HG02678 (cell line): ENCODE data around the gene HSH2D.
"Not testable (repeated sequence)": the region's sequence is repeated elsewhere in the genome, so short reads cannot be mapped to it uniquely, and the experiment has no call there.

Experiments used
- ATAC-seq: cut with Tn5 transposase; IDR thresholded peaks from one replicate; pipeline ENCODE4 v1.9.1; 2021; ENCODE audit warnings: mild to moderate bottlenecking, moderate library complexity; ENCODE audit not compliant: unreplicated experiment

HSH2D gene, protein sequence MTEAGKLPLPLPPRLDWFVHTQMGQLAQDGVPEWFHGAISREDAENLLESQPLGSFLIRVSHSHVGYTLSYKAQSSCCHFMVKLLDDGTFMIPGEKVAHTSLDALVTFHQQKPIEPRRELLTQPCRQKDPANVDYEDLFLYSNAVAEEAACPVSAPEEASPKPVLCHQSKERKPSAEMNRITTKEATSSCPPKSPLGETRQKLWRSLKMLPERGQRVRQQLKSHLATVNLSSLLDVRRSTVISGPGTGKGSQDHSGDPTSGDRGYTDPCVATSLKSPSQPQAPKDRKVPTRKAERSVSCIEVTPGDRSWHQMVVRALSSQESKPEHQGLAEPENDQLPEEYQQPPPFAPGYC

DNA sequence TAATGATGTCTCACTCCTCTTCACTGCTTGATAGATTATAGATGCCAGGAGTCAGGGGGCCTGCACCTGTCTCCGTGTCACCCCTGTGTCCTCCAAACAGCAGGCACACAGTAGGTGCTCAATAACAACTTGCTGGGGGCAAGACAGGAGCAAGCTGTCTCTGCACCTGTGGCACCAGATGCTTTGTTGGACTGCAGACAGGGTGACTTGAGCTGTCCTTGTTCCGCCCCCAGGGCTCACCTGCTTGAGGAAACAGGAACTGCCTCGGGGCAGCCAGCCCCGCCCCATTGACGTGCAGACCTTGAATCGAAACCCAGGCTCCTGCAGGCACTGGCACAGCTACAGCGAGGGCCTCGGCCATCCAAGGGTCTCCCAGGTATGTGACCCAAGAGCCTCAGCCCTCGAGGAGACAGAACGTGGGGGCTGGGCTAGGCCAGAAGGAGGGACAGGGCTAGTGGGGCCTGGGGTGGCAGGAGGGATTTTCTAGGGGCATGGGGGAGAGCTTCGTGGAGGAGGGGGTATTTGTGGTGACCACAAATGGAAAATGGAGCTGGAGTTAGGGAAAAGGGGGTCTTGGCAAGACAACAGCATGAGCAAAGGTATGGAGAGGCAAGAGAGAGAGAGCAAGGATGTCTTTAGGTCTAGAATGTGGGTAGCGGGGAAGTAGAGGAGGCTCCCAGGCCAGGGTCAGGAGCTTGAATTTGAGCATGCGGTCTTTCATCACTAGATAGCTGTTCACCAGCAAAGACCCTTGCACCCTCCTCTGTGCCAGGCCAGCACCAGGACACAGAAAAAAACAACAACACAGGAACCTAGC is at the start of gene HSH2D:
Gene HSH2D (plus strand): TSS at position 287 of the 817 bp plus-strand sequence. CDS start 5,066 bp downstream, outside the sequence.
- ATAC-seq, result peak; percentile 63

DNA sequence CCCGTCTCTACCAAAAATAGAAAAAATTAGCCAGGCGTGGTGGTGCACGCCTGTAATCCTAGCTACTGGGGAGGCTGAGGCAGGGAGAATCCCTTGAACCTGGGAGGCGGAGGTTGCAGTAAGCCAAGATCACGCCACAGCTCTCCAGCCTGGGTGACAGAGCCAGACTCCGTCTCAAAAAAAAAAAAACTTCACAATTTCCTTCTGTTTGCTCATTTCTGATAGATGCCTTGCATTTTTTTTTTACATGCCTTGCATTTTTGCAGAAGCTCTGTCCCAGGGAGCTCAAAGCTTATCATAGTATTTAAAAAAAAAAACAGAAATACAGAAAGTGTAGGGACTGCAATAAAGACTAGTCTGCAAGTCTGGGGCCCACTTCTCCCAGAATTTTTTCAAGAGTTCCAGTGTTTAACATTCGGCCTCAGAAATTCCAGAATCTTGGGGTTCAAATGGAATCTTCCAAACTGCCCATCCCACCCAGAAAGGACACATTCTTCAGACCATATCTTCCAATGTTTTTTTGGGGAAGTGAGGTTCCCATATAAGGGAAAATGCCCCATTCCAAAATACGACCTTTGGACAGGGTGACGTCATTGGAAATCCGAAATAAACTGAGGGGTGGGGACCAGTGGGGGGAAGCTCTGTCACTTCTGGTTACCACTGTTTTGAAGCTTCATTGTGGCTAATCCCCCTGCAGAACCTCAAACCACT is 49.0 kb upstream of the HSH2D start:
- no peak for ATAC-seq

DNA sequence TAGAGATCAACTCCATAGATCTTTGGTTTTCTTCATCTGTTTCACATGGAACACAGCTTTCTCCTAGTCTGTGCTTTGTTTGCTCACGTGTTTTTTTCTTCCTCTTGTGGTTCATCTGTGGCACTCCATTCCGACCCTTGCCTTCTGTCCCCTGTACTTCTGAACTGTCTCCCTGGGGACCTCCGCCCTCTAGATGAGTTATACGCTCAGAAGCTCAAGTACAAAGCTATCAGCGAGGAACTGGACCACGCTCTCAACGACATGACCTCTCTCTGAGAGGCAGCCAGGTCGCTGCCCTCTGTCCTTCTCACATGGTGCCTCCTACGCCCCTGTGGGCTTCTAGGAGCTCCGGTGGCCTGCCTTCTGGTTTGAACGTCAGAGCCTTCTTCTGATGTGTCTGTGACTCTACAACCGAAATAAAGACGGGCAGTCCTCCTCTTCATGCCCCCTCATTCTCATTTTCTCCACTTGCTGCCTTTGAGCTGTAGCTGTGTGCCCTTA is 48.4 kb upstream of the HSH2D start:
- no peak for ATAC-seq

DNA sequence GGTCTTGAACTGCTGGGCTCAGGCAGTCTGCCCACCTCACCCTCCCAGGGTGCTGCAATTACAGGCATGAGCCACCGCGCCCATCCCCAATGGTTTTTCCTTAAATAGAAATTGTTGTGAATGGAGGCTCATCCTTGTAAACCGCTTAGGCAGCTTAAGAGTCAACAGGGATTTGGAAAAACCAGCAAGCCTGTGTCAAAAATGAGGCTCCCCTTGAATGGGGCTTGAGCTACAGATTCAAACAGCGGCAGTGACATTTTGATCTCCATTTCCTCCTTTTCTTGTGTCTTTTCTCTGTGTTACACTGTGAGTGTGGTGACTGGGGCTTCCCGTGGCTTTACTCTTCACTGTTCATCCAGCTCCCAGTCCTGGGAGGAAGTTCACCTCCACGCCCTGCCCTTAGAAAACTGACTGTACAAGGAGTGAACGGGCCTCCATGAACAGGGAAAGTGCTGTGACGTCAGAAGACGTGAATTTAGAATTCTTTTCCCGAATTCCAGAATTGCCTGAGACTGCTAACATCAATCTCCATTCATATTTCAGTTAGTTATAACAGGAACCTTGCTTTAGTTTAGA is 47.1 kb upstream of the HSH2D start:
- no peak for ATAC-seq

DNA sequence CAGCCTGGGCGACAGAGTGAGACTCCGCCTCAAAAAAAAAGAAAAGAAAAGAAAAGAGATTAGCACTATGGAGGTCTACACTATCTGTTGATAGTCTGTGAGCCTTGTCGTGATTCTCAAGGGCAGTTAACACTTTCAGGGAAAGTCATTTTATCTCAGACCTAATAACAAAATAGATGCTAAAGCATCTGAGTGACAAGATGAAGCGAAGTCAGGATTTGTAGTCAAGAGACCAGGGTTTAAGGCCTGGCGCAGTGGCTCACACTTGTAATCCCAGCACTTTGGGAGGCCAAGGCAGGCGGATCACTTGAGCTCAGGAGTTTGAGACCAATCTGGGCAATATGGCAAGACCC is 45.1 kb upstream of the HSH2D start:
- ATAC-seq, result no peak

DNA sequence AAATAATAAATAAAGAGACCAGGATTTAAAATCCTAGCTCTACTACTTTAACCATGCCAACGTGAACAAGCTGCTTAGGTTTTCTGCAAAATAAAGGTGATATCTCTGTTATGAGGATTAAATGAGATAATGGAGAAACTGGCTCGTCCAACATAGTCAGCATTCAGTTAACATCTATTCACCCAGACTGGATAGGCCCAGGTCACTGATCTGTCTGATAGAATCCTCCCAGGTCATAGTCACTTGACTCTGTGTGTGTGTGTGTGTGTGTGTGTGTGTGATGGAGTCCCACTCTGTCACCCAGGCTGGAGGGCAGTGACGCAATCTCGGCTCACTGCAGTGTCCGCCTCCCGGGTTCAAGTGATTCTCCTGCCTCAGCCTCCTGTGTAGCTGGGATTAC is 44.7 kb upstream of the HSH2D start:
- no peak for ATAC-seq

DNA sequence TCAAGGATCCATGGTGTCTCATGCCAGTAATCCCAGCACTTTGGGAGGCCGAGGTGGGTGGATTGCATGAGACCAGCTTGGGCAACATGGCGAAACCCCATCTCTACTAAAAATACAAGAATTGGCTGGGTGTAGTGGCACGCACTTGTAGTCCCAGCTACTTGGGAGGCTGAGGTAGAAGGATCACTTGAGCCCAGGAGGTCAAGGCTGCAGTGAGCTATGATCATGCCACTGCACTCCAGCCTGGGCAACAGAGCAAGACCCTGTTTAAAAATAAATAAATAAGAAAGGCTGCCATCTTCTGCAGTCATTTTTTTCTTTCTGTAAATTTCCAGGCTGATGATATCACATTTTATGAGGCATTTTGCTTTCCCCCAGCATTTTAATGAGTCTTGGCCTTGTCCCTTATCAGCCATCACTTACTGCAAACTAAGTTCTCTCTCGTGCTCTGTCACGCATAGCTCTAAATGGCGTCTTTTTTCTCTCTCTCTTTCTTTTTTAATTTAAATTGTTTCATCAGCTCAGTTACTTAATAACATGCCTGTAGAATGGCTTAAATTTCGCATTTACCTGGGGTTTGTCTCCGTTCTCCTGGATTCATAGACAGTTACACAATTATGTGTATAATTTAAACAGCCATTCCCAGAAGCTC is 44.0 kb upstream of the HSH2D start:
- ATAC-seq, result not testable (repeated sequence)

DNA sequence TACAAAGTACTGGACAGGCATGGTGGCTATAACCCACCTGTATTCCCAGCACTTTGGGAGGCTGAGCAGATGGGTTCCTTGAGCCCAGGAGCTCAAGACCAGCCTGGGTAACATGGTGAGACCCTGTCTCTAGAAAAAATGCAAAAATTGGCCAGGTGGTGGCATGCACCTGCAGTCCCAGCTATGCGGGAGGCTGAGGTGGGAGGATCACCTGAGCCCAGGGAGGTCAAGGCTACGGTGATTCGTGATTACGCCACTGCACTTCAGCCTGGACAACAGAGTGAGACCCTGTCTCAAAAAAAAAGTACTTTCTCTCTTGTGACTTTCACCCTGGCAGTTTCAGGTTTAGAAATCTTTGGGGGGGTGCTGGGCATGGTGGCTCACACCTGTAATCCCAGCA is 43.0 kb upstream of the HSH2D start:
- no peak for ATAC-seq

DNA sequence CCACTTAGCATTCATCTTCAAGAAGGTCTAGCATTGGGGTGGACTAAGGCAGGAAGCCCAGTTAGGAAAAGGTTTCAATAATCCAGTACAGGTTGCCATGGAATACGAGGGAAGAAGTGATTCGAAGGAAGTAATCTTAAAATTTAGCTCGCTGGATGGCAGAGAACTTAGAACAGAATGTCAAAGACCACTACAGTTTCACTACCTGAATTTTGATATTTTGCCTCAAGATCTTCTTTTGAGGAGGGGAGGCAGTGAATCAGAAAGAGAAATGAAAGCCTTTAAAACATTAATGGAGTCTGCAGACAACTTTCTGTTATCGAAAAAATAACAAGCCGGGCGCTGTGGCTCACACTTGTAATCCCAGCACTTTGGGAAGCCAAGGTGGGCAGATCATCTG is 38.8 kb upstream of the HSH2D start:
- no peak for ATAC-seq

DNA sequence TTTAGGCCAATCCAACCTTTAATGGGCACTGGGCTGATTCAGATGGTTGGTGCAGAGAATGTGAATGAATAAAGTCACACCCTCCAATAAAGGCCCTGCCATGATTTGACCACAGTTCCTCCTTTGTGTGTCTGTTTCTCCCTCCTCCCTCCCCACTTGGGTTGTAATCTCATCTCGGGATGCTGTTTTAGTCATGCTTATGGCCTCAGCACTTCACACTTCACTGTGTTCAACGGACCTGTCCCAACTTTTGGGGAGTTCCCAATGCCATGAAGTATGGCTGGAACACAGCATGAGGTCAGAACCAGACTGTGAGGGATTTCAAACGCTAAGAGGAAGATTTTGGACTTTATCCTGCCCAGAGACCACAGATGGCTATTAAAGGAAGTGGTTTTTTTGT is 37.4 kb upstream of the HSH2D start:
- ATAC-seq, result no peak

DNA sequence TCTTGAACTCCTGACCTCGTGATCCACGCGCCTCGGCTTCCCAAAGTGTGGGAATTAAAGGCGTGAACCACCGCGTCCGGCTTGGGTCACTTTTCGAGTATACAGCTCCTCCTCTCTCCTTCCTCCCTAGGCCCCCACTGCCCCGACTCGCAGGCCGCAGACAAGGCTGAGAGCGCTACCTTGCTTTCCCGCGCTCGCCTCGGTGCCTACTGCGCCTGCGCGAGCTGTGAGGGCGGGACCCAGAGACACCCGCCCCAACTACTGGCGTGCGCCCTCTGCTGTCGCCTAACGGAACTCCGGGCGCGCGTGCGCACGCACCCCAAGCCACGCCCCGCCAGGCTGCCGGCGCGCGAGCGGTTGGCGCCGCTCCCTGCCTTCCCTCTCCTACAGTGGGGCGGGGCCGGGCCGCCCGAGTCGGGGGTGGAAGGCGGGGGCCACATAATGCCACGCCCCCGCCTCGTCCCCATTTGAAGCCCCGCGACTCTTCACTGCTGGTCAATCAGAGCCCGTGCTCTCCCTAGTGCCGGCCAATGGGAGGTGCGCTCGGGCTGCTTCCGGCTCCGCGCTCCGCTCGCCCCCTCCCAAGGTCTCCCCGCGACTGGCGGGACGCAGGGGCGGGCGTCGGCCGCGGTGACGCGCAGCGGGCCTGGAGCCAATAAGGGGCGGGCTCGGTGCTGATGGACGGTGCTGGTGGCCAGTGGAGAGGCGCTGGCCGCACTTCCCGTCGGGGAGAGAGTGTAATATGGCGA is 32.2 kb upstream of the HSH2D start, which contains the start of gene RAB8A:
Gene RAB8A (plus strand): TSS at position 730 of the 749 bp plus-strand sequence. CDS start 13 bp downstream, at position 743.
- peak; percentile 93 for ATAC-seq

DNA sequence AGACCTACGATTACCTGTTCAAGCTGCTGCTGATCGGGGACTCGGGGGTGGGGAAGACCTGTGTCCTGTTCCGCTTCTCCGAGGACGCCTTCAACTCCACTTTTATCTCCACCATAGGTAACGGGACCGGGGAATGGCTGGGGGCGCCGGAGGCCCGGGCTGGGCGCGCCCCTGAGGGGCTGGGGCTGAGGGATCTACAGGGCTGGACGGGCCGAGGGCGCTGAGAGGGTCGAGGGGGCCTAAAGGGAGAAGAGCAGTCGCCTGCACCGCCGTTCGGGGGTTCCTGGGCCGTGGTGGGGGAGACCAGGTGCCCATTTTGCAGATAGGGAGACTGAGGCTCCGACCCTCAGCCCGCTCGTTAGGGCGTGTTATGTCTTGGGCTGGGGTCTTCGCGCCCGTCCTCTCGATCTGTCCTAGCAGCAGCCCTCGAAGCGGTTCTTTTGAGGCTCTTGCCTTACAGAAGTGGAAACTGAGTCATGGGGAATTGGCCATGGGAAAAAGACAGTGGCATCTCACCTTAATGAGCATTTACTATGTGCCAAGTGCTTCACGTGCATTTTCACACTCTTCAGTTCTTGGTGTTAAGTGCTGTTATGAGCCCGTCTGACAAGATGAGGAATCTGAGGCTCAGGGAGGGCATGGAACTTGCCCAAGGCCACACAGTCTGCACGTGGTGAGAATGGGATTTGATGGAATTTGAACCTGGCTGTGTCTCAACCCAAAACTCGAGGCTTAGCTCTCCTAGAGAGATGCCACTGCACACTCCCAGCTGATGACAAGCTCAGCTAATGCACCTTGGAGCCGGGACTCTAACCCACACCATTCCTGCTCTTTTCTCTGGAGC is 31.4 kb upstream of the HSH2D start:
- ATAC-seq, result no peak

DNA sequence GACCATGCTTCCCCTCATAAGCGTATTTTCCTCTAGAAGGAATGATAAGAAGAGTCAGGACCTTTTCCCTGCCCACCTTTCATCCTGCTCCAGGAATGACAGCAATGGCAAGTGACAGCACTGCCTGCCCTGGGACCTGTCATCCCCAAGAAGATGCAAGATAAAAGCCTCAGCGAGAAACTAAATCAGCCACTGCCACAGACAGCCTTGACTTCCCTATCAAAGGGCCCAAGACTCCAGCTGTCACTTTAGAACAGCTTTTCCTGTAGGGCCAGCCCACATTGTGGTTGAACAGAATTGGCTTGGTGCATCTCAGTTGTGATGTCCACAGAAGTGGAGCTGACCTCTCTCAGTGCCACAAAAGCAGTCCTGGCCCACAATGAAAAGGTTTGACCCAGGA is 30.7 kb upstream of the HSH2D start:
- no peak for ATAC-seq

DNA sequence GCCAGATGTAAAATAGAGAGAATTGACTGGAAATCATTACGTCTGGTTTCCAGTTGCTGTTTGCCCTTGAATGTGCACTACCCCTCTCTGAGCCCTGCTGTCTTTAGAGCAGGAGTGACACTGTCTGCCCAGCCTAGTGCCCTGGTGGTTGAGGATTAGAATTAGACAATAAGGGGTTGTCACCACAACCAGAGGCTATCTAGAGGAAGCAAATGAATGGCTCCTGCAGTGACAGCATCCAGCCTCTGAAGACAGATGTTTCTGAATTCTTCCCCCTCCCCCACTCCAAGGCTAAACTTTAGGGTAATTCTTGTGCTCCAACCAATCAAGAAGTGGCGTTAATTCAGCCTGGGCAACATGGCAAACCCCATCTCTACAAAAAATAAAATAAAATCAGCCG is 29.8 kb upstream of the HSH2D start:
- ATAC-seq, result no peak

DNA sequence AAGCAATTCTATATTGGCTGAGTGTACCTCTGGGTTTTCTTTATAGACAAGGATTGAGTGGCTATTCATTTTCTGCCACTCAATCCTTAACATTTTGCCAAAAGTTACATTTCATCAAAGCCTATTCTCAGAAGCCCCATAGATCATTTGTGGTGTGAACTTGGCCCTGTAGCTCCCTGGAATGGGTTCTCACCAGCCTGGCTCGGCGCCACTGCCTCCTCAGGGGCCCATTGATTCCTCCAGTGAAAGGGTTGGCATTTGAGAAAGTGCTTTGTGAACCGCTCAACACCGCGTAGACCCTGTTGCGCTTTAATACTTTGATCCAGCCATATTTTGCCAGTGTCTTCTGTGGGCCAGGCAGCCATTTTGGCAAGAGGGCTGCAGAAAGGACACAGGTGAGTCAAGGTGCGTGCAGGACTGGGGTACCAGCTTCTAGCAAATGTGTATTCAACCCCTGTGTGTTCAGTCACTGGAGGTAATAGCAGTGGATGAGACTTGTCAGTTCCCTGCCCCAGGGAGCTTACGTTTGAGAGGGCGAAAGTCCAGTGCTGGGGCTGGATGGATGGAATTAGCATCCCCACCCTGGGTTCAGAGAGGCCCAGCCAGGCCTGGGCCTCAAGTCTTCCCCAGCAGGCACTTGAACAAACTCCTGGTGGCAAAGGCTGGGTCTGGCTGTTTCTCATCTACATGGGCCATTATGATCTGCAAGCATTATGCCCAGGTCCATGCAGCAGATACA is 28.0 kb upstream of the HSH2D start:
- no peak for ATAC-seq

DNA sequence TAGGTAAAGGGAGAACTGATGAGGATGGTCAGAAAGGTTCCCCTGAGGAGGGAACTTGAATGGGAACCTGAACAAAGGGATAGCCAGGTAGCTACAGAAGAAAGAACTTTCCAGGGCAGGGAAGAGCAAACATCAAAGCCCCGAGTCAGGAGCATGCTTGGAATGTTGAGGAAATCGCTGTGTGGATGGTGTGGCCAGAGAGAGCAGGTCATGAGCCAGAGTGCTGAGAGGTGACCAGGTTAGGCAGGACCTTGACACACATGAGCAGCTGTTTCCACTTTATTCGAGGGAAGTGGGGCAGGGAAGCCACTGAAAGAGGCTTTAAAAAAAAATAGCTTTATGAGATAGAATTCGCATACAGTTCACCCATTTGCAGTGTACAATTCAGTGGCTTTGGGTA is 27.4 kb upstream of the HSH2D start:
- ATAC-seq, result no peak

DNA sequence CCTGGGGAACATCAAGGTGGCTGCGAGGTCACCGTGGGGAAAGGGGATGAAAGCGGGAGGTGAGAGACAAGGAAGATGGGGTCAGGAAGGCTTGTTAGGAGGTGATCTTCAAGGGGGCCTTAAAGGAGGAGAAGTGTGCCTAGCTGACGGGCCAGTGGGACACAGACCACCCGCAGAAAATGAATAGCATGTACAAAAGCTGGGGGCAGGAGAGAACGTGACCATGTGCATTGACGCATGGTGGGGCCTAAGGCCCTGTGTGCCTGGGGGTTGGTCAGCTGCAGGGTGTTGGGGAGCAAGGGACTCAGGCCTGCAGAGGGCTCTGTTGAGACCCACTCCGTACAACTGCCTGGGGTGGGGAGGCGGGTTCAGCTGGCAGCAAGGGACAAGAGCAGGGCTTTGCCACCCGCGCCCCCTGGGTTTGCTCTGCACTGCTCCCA is 25.9 kb upstream of the HSH2D start:
- ATAC-seq, result no peak

DNA sequence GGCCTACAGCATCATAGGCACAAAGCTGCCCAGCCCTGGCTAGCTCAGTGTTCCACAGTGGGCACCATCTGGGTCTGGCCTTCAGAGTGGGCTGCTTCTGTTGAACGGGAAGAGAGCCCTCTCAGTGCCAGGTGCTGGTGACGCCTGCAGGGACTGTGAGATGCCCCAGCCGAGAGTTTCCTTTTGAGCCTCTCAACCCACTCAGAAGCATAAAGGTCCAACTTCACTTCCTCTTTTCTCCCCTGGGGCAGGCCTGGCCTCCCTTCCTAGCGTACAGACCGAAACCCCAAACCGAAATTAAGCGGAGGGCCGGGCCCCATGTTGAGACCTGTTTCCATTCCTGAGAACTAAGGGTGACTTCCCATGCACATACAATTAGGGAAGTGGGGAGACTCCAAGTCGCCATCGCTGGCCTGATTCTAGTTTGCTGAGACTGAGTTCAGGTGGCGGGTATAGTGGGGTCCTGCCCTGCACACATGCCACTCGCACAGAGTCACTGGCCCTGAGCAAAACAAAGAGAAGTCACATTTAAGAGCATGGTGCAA is 24.9 kb upstream of the HSH2D start:
- peak; percentile 78 for ATAC-seq
